HCT116 (cell line): ENCODE measurements around the gene SOX6. TPM values are rescaled to one million over a fixed set of nuclear protein-coding genes. Genes with fewer than 3 reads are reported as not detected.

Experiments
- ATAC-seq: fragments of 200-7000 bp; cut with Tn5 transposase; 2 replicates; pipeline ENCODE4 v1.9.1; 2020; ENCODE audit warnings: mild to moderate bottlenecking, moderate library complexity
- BruUV-seq: library from RNA; stranded (reverse); fragments of 400-500 nt; replicated peaks from 2 replicates; lab custom pipeline; 2021; lab: Mats Ljungman, UMichigan
- CTCF ChIA-PET: fragments of 300-600 bp; sonication (Branson Sonifier 250); formaldehyde crosslinking; loops from one replicate; lab custom pipeline; 2021; ENCODE audit warnings: antibody characterized with exemption; lab: Charles Lee
- POLR2A ChIA-PET: fragments of 300-600, 350-600 bp; sonication (Branson Sonifier 250); formaldehyde crosslinking; loops from one replicate; lab custom pipeline; 2021; ENCODE audit warnings: antibody characterized with exemption; lab: Charles Lee
- RAD21 ChIA-PET, 2 experiments: fragments of 300-600 bp; sonication (Branson Sonifier 250); formaldehyde crosslinking; loops; one replicate each; lab custom pipeline; 2023; ENCODE audit warnings: low total read pairs in 2 of 2; ENCODE audit not compliant: uncharacterized antibody in 2 of 2, unreplicated experiment in 2 of 2, low non-redundant PET in 1 of 2; lab: Charles Lee
- DNase-seq: peaks from one replicate; pipeline ENCODE4 v3.0.0-alpha.2; 2010; ENCODE audit warnings: low read depth, low spot score
- H2AFZ ChIP-seq: fragments of 200-600 bp; shearing (Covaris generic), sonication (generic); 2 replicates; pipeline ENCODE4 v1.6.1; 2017; ENCODE audit warnings: low read depth, mixed run types, mixed read lengths, antibody characterized with exemption, low read length; ENCODE audit not compliant: poor library complexity, severe bottlenecking
- H3K27ac ChIP-seq: 2 replicates; pipeline ENCODE4 v1.5.1; 2012; ENCODE audit warnings: low read depth, low read length
- H3K27me3 ChIP-seq: fragments of 200-600 bp; sonication (generic); 2 replicates; pipeline ENCODE4 v1.6.1; 2016; ENCODE audit warnings: mixed run types, low read length, mixed read lengths; ENCODE audit not compliant: insufficient read depth
- H3K36me3 ChIP-seq, 2 experiments: fragments of 200-500 bp in 1 of 2; fragments of 200-600 bp in 1 of 2; sonication (Bioruptor generic) in 1 of 2; sonication (generic) in 1 of 2; 2 replicates each; pipeline versions ENCODE4 v1.5.1 to v1.6.1; 2014 to 2016; ENCODE audit warnings: low read length in 2 of 2, inconsistent platforms in 1 of 2, mixed read lengths in 1 of 2, mixed run types in 1 of 2; ENCODE audit not compliant: insufficient read depth in 2 of 2, control insufficient read depth in 1 of 2
- H3K4me1 ChIP-seq, 2 experiments: fragments of 200-600 bp in 1 of 2; sonication (generic) in 1 of 2; 2 replicates each; pipeline versions ENCODE4 v1.5.1 to v1.6.1; 2012 to 2017; ENCODE audit warnings: low read length in 2 of 2, inconsistent platforms in 1 of 2, mild to moderate bottlenecking in 1 of 2, mixed read lengths in 1 of 2, mixed run types in 1 of 2, moderate library complexity in 1 of 2; ENCODE audit not compliant: insufficient read depth in 2 of 2, control insufficient read depth in 1 of 2
- H3K4me2 ChIP-seq: fragments of 200-600 bp; sonication (generic); 2 replicates; pipeline ENCODE4 v1.6.1; 2017; ENCODE audit warnings: mixed run types, low read length, mixed read lengths
- H3K4me3 ChIP-seq, 2 experiments: fragments of 200-600 bp in 1 of 2; sonication (generic) in 1 of 2; replicated peaks in 1 of 2; 2 replicates each; pipeline ENCODE4 v1.5.1; 2011 to 2016; ENCODE audit warnings: low read length in 2 of 2, control low read depth in 1 of 2, low read depth in 1 of 2, mild to moderate bottlenecking in 1 of 2, mixed read lengths in 1 of 2, mixed run types in 1 of 2
- H3K79me2 ChIP-seq: fragments of 200-600 bp; sonication (generic); 2 replicates; pipeline ENCODE4 v1.6.1; 2017; ENCODE audit warnings: mild to moderate bottlenecking, mixed run types, low read length, moderate library complexity, mixed read lengths; ENCODE audit not compliant: insufficient read depth
- H3K9ac ChIP-seq: fragments of 200-600 bp; sonication (generic); 2 replicates; pipeline ENCODE4 v1.6.1; 2016; ENCODE audit warnings: low read length, mixed read lengths
- H3K9me2 ChIP-seq: fragments of 200-600 bp; sonication (generic), shearing (Covaris generic); 2 replicates; pipeline ENCODE4 v1.6.1; 2017; ENCODE audit warnings: mixed run types, mild to moderate bottlenecking, moderate library complexity; ENCODE audit not compliant: insufficient read depth
- H3K9me3 ChIP-seq, 2 experiments: fragments of 200-500 bp in 1 of 2; fragments of 200-600 bp in 1 of 2; sonication (Bioruptor generic) in 1 of 2; sonication (generic) in 1 of 2; 2 replicates each; pipeline ENCODE4 v1.6.1; 2014 to 2017; ENCODE audit warnings: low read length in 2 of 2, mixed read lengths in 2 of 2, inconsistent platforms in 1 of 2, low read depth in 1 of 2, mild to moderate bottlenecking in 1 of 2, mixed run types in 1 of 2, moderate library complexity in 1 of 2; ENCODE audit not compliant: control insufficient read depth in 1 of 2, insufficient read depth in 1 of 2
- H4K20me1 ChIP-seq: fragments of 200-600 bp; sonication (generic), shearing (Covaris generic); 2 replicates; pipeline ENCODE4 v1.6.1; 2017; ENCODE audit warnings: mixed run types, mild to moderate bottlenecking, moderate library complexity; ENCODE audit not compliant: insufficient read depth
- ATF3 ChIP-seq: IDR thresholded peaks from 2 replicates; pipeline ENCODE4 v1.6.1; 2012
- CBX3 ChIP-seq: IDR thresholded peaks from 2 replicates; pipeline ENCODE4 v1.6.1; 2012; ENCODE audit warnings: low read depth
- CEBPB ChIP-seq: IDR thresholded peaks from 2 replicates; pipeline ENCODE4 v1.6.1; 2012; ENCODE audit warnings: low read depth
- EGR1 ChIP-seq: IDR thresholded peaks from 2 replicates; pipeline ENCODE4 v1.6.1; 2012; ENCODE audit warnings: low read depth
- EZH2 ChIP-seq: fragments of 200-600 bp; sonication (generic); IDR thresholded peaks from 2 replicates; pipeline ENCODE4 v1.6.1; 2017; ENCODE audit warnings: antibody characterized with exemption, mixed run types
- EZH2phosphoT487 ChIP-seq: fragments of 200-600 bp; IDR thresholded peaks from 2 replicates; pipeline ENCODE4 v1.6.1; 2018; ENCODE audit warnings: antibody characterized with exemption, borderline replicate concordance
- JUND ChIP-seq: IDR thresholded peaks from 2 replicates; pipeline ENCODE4 v1.6.1; 2012
- POLR2AphosphoS5 ChIP-seq: IDR thresholded peaks from 2 replicates; pipeline ENCODE4 v1.6.1; 2011; ENCODE audit warnings: mild to moderate bottlenecking, low read depth, low read length, moderate library complexity
- SIN3A ChIP-seq: IDR thresholded peaks from 2 replicates; pipeline ENCODE4 v1.6.1; 2012; ENCODE audit warnings: low read depth
- SP1 ChIP-seq: IDR thresholded peaks from 2 replicates; pipeline ENCODE4 v1.6.1; 2012; ENCODE audit warnings: low read depth
- ZFX ChIP-seq: fragments of 450-650 bp; IDR thresholded peaks from 2 replicates; pipeline ENCODE4 v1.6.1; 2017
- ZNF274 ChIP-seq: fragments of 200-500 bp; sonication (Bioruptor generic); IDR thresholded peaks from 2 replicates; pipeline ENCODE4 v1.6.1; 2014; ENCODE audit warnings: mild to moderate bottlenecking, low read depth, low read length, inconsistent platforms
- intact Hi-C: fragments of 100-400 bp; cut with micrococcal nuclease; formaldehyde crosslinking; loops from 2 replicates; pipeline ENCODE4 v1.10.0; 2022
- total RNA-seq: library from RNA; stranded (reverse); gene quantifications from one replicate; pipeline ENCODE4 v1.2.1, GENCODE V29; 2021; ENCODE audit not compliant: unreplicated experiment
- TF ChIP-seq, protein P1 (sequence below): IDR thresholded peaks from 2 replicates; pipeline ENCODE4 v1.6.1; 2012; ENCODE audit warnings: low read depth

Gene SOX6
- total RNA-seq, 1 experiment from 2014 or later = 0.81 TPM

- no peak overlapping the region for H3K9ac ChIP-seq
- H3K79me2 ChIP-seq = no peaks in the 10 kb centered on the region
- no peak overlapping the region for H3K4me2 ChIP-seq
- H3K4me3 ChIP-seq = no peak overlapping the region
- H3K4me1 ChIP-seq = no peaks in the 10 kb centered on the region
- TF ChIP-seq JUND = no peak
- no peak for TF ChIP-seq ATF3
- no peak for TF ChIP-seq SIN3A
- TF ChIP-seq EGR1 = no peak
- no peak for TF ChIP-seq CEBPB
- TF ChIP-seq POLR2AphosphoS5 = no peak
- no peak for TF ChIP-seq EZH2
- TF ChIP-seq, all 23 proteins: peak for 0
- ChIA-PET RAD21 (no interaction called here), CTCF (no interaction called here), POLR2A (no interaction called here)
- ATAC-seq (no peak), DNase-seq (no peak)
- Histone ChIP-seq H3K9me2 (no peaks in the 10 kb centered on the region), H3K27ac (no peak overlapping the region), H3K9me3 (no peaks in the 10 kb centered on the region), H2AFZ (no peak overlapping the region), H3K36me3 (no peaks in the 10 kb centered on the region), H4K20me1 (no peaks in the 10 kb centered on the region), H3K27me3 (0 out of 2 replicates have a peak, but pooled peaks cover 3% of the 10 kb centered on the region)
- BruUV-seq = no TSS peak
- intact Hi-C loops = no loop called here
Observed at GRCh38 chr11:16049611-16050010, 306.7 kb downstream of the SOX6 start.

GRCh38 chr11:16047073-16047472 lies 309.3 kb downstream of the SOX6 start:
- H3K27me3 ChIP-seq = peaks cover 10% of the 10 kb centered on the region
- intact Hi-C loops = no loop called here
- H3K4me3 ChIP-seq = no peak overlapping the region
- H3K27ac ChIP-seq = no peak overlapping the region
- DNase-seq (no peak), ATAC-seq (no peak)
- no TSS peak for BruUV-seq
- no peaks in the 10 kb centered on the region for H3K36me3 ChIP-seq
- ChIA-PET CTCF (no interaction called here), RAD21 (no interaction called here), POLR2A (no interaction called here)
- H2AFZ ChIP-seq = no peak overlapping the region
- no peaks in the 10 kb centered on the region for H3K4me1 ChIP-seq
- H4K20me1 ChIP-seq = no peaks in the 10 kb centered on the region
- TF ChIP-seq CBX3 = no peak
- TF ChIP-seq ZNF274 = no peak
- TF ChIP-seq EZH2 = no peak
- no peak for TF ChIP-seq JUND
- no peak for TF ChIP-seq SIN3A
- TF ChIP-seq EZH2phosphoT487 = no peak
- no peak for TF ChIP-seq ATF3
- TF ChIP-seq ZFX = no peak
- TF ChIP-seq, protein P1, sequence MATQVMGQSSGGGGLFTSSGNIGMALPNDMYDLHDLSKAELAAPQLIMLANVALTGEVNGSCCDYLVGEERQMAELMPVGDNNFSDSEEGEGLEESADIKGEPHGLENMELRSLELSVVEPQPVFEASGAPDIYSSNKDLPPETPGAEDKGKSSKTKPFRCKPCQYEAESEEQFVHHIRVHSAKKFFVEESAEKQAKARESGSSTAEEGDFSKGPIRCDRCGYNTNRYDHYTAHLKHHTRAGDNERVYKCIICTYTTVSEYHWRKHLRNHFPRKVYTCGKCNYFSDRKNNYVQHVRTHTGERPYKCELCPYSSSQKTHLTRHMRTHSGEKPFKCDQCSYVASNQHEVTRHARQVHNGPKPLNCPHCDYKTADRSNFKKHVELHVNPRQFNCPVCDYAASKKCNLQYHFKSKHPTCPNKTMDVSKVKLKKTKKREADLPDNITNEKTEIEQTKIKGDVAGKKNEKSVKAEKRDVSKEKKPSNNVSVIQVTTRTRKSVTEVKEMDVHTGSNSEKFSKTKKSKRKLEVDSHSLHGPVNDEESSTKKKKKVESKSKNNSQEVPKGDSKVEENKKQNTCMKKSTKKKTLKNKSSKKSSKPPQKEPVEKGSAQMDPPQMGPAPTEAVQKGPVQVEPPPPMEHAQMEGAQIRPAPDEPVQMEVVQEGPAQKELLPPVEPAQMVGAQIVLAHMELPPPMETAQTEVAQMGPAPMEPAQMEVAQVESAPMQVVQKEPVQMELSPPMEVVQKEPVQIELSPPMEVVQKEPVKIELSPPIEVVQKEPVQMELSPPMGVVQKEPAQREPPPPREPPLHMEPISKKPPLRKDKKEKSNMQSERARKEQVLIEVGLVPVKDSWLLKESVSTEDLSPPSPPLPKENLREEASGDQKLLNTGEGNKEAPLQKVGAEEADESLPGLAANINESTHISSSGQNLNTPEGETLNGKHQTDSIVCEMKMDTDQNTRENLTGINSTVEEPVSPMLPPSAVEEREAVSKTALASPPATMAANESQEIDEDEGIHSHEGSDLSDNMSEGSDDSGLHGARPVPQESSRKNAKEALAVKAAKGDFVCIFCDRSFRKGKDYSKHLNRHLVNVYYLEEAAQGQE = no peak
- TF ChIP-seq SP1 = no peak
- no peaks in the 10 kb centered on the region for H3K9me2 ChIP-seq
- H3K9ac ChIP-seq = no peak overlapping the region
- H3K4me2 ChIP-seq = no peak overlapping the region
- no peaks in the 10 kb centered on the region for H3K9me3 ChIP-seq
- H3K79me2 ChIP-seq = no peaks in the 10 kb centered on the region
